ENCODE data around the gene TMEM89.

Gene TMEM89

GRCh38 chr3:48576647-48577046 lies 44.9 kb downstream of the TMEM89 start:
- no peaks in the 10 kb centered on the region for H3K36me3 ChIP-seq (ENCODE audit: control insufficient read depth, low read length)
- no peaks in the 10 kb centered on the region for H3F3A ChIP-seq (ENCODE audit: control insufficient read depth, insufficient read depth)
- TF ChIP-seq EZH2phosphoT487 (IDR thresholded peaks at IDR 0.05; ENCODE audit: borderline replicate concordance, low read length) (no peak), CTCF (IDR thresholded peaks at IDR 0.05; ENCODE audit: low read depth, low read length, poor library complexity, severe bottlenecking) (no peak)
- no peaks in the 10 kb centered on the region for H3K4me1 ChIP-seq (ENCODE audit: control insufficient read depth, low read length)
- H3K4me2 ChIP-seq (ENCODE audit: low read length) = no peak overlapping the region
- no peak overlapping the region for H3K4me3 ChIP-seq (ENCODE audit: low read length)
- H3K9me2 ChIP-seq (replicated peaks; ENCODE audit: control insufficient read depth, low read length) = no peaks in the 10 kb centered on the region
- no peaks in the 10 kb centered on the region for H3K79me2 ChIP-seq (ENCODE audit: control insufficient read depth, low read length)
- H3K27ac ChIP-seq (ENCODE audit: low read depth, low read length) = no peak overlapping the region
- no peaks in the 10 kb centered on the region for H4K20me1 ChIP-seq (ENCODE audit: control insufficient read depth, insufficient read depth, low read depth, low read length)
- H3K27me3 ChIP-seq (ENCODE audit: control insufficient read depth, low read length) = 0 out of 2 replicates have a peak, but pooled peaks cover 6% of the 10 kb centered on the region
- no peaks in the 10 kb centered on the region for H3K9me3 ChIP-seq (ENCODE audit: control insufficient read depth, insufficient read depth, low read length)

GRCh38 chr3:48575366-48575765 lies 46.2 kb downstream of the TMEM89 start:
- Histone ChIP-seq H3K4me3 (ENCODE audit: low read length) (no peak overlapping the region), H3K9me3 (ENCODE audit: control insufficient read depth, insufficient read depth, low read length) (no peaks in the 10 kb centered on the region), H3K4me2 (ENCODE audit: low read length) (no peak overlapping the region), H3K36me3 (ENCODE audit: control insufficient read depth, low read length) (no peaks in the 10 kb centered on the region), H4K20me1 (ENCODE audit: control insufficient read depth, insufficient read depth, low read depth, low read length) (no peaks in the 10 kb centered on the region), H3K27ac (ENCODE audit: low read depth, low read length) (no peak overlapping the region), H3K27me3 (ENCODE audit: control insufficient read depth, low read length) (no peaks in the 10 kb centered on the region), H3K4me1 (ENCODE audit: control insufficient read depth, low read length) (no peaks in the 10 kb centered on the region), H3K79me2 (ENCODE audit: control insufficient read depth, low read length) (no peaks in the 10 kb centered on the region), H3K9me2 (replicated peaks; ENCODE audit: control insufficient read depth, low read length) (no peaks in the 10 kb centered on the region), H3F3A (ENCODE audit: control insufficient read depth, insufficient read depth) (no peaks in the 10 kb centered on the region)
- TF ChIP-seq CTCF (IDR thresholded peaks at IDR 0.05; ENCODE audit: low read depth, low read length, poor library complexity, severe bottlenecking) (no peak), EZH2phosphoT487 (IDR thresholded peaks at IDR 0.05; ENCODE audit: borderline replicate concordance, low read length) (no peak)

- Histone ChIP-seq H3K36me3 (ENCODE audit: control insufficient read depth, low read length) (no peaks in the 10 kb centered on the region), H3F3A (ENCODE audit: control insufficient read depth, insufficient read depth) (no peaks in the 10 kb centered on the region), H3K9me3 (ENCODE audit: control insufficient read depth, insufficient read depth, low read length) (no peaks in the 10 kb centered on the region), H3K79me2 (ENCODE audit: control insufficient read depth, low read length) (no peaks in the 10 kb centered on the region), H4K20me1 (ENCODE audit: control insufficient read depth, insufficient read depth, low read depth, low read length) (no peaks in the 10 kb centered on the region), H3K27ac (ENCODE audit: low read depth, low read length) (no peak overlapping the region), H3K4me1 (ENCODE audit: control insufficient read depth, low read length) (no peaks in the 10 kb centered on the region), H3K4me3 (ENCODE audit: low read length) (no peak overlapping the region), H3K9me2 (replicated peaks; ENCODE audit: control insufficient read depth, low read length) (no peaks in the 10 kb centered on the region), H3K27me3 (ENCODE audit: control insufficient read depth, low read length) (no peaks in the 10 kb centered on the region), H3K4me2 (ENCODE audit: low read length) (no peak overlapping the region)
- TF ChIP-seq EZH2phosphoT487 (IDR thresholded peaks at IDR 0.05; ENCODE audit: borderline replicate concordance, low read length) (no peak), CTCF (IDR thresholded peaks at IDR 0.05; ENCODE audit: low read depth, low read length, poor library complexity, severe bottlenecking) (no peak)
Measured at GRCh38 chr3:48573973-48574585, 47.5 kb downstream of the TMEM89 start.
